GM23248 (cell line): Measurements from ENCODE around the gene TICRR.

Experiments used
- EZH2 ChIP-seq: fragments of 200-600 bp; sonication (generic); IDR thresholded peaks from 2 replicates; pipeline ENCODE4 v1.6.1; 2018; ENCODE audit warnings: antibody characterized with exemption, mild to moderate bottlenecking; ENCODE audit not compliant: insufficient read depth, poor library complexity, severe bottlenecking
- EZH2phosphoT487 ChIP-seq: fragments of 200-600 bp; sonication (generic); IDR thresholded peaks from 2 replicates; pipeline ENCODE4 v1.6.1; 2018; ENCODE audit warnings: antibody characterized with exemption, moderate library complexity, mild to moderate bottlenecking, low read depth; ENCODE audit not compliant: insufficient read depth

DNA sequence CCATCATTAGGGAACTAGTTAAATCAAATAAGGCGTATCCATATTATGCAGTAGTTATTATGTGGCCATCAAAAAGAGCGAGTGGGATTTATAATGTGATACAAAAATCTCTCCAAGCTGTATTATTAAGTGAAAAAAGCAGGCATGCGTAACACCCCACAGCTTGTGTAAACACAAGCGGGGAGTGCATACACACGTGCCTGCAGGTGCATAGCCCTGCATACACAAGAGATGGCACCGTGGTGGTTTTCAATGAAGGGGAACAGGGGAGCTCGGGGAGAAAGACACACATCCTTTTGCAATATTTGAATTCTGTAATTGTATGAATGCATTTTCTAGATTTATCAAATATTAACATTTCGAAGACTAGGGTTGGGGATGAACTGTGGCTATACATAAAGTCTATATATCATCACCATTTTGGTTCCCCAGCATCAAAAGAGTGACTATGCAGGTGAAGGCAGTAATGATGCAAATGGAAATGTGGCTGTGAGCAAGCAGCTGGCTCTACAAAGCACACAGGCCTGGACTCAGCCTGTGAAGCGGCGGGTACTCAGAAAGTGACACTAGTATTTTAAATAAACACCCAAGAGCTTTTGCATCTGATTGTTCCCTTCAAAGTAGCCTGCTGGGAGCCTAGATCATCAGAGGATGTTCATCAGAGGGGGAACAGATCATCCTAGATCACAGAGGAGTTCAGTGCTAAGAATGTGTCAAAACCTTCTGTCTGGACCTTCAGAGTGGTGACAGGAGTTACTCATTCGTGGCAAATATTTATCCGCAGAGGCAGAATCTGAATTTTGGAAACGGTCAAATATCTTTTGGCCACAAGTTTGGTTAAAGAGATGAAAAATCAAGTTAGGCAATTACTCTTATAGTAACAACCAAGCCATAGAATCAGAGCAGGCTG is 89.4 kb downstream of the TICRR start:
- TF ChIP-seq EZH2phosphoT487 = no peak
- TF ChIP-seq EZH2 = no peak
